Measurements from ENCODE around the gene XBP1. TPM values are rescaled to one million over a fixed set of nuclear protein-coding genes. Genes with fewer than 3 reads are reported as not detected.

Gene XBP1
- total and polyA plus RNA-seq, 2 of the 13 experiments (the other 11 are each of a cell fraction or from before 2014, with no cell fraction given), result 416 to 427 TPM

- TF ChIP-seq KLF12 (CRISPR knock-in tag; IDR thresholded peaks at IDR 0.05; ENCODE audit: borderline replicate concordance) (no peak), CENPX (CRISPR knock-in tag; IDR thresholded peaks at IDR 0.05) (no peak), ERF (CRISPR knock-in tag; IDR thresholded peaks at IDR 0.05) (0 out of 2 replicates have a peak, but pooled peaks have one; percentile 7), ZNF674 (CRISPR knock-in tag; IDR thresholded peaks at IDR 0.05; ENCODE audit: low read depth) (no peak), ZKSCAN8 (CRISPR knock-in tag; IDR thresholded peaks at IDR 0.05; ENCODE audit: borderline replicate concordance) (no peak), ASH2L (IDR thresholded peaks at IDR 0.05; ENCODE audit: insufficient read length, low read depth, low read length) (peak; percentile 67), GZF1 (CRISPR knock-in tag; IDR thresholded peaks at IDR 0.05) (no peak), GATAD1 (CRISPR knock-in tag; IDR thresholded peaks at IDR 0.05) (0 out of 2 replicates have a peak, but pooled peaks have one; percentile 29), ZNF446 (CRISPR knock-in tag; IDR thresholded peaks at IDR 0.05) (no peak), XBP1 (CRISPR knock-in tag; IDR thresholded peaks at IDR 0.05) (no peak), ZNF253 (CRISPR knock-in tag; IDR thresholded peaks at IDR 0.05; ENCODE audit: borderline replicate concordance) (no peak), ZNF558 (CRISPR knock-in tag; IDR thresholded peaks at IDR 0.05; ENCODE audit: borderline replicate concordance) (no peak; the same call in 1 of the 2 replicates), ZHX2 (IDR thresholded peaks at IDR 0.05; ENCODE audit: low read depth) (no peak), ZHX2 (CRISPR knock-in tag; IDR thresholded peaks at IDR 0.05; ENCODE audit: borderline replicate concordance) (no peak), ZBTB34 (CRISPR knock-in tag; IDR thresholded peaks at IDR 0.05) (no peak), HDAC1 (CRISPR knock-in tag; IDR thresholded peaks at IDR 0.05) (peak; percentile 61; the same call in 1 of the 2 replicates), JUN (CRISPR knock-in tag; IDR thresholded peaks at IDR 0.05) (no peak), HNF4G (IDR thresholded peaks at IDR 0.05; ENCODE audit: borderline replicate concordance, low read depth, low read length) (peak; percentile 90), HNF4G (CRISPR knock-in tag; IDR thresholded peaks at IDR 0.05; ENCODE audit: borderline replicate concordance, low read depth) (peak; percentile 58; the same call in 1 of the 2 replicates), ELF3 (CRISPR knock-in tag; IDR thresholded peaks at IDR 0.05) (peak; percentile 72), HMG20A (CRISPR knock-in tag; IDR thresholded peaks at IDR 0.05; ENCODE audit: borderline replicate concordance) (peak; percentile 68; the same call in 1 of the 2 replicates), ZNF3 (CRISPR knock-in tag; IDR thresholded peaks at IDR 0.05) (no peak), RCOR2 (CRISPR knock-in tag; IDR thresholded peaks at IDR 0.05) (peak; percentile 70)
These were observed 10.6 kb upstream of the XBP1 start (continued) for GRCh38 chr22:28810821-28811491.

All from HepG2 (cell line).